Measurements from ENCODE around the gene MPZL3. TPM values are rescaled to one million over a fixed set of nuclear protein-coding genes. Genes with fewer than 3 reads are reported as not detected.

The MPZL3 gene
- total RNA-seq, 1 experiment from 2014 or later, result 8.7 TPM

- Histone ChIP-seq H3K9me3 (ENCODE audit: control insufficient read depth in 1 of 2, insufficient read depth in 1 of 2, low read depth in 1 of 2, low read length in 2 of 2) (no peaks in the 10 kb centered on the region), H3K4me2 (ENCODE audit: low read length) (no peak overlapping the region), H3K4me3 (replicated peaks in 1 of 2; ENCODE audit: low read depth in 1 of 2, low read length in 2 of 2) (no peak overlapping the region), H4K20me1 (ENCODE audit: insufficient read depth) (no peaks in the 10 kb centered on the region), H3K9me2 (ENCODE audit: insufficient read depth) (no peaks in the 10 kb centered on the region), H3K79me2 (ENCODE audit: insufficient read depth, low read length) (no peaks in the 10 kb centered on the region), H3K36me3 (ENCODE audit: control insufficient read depth in 1 of 2, insufficient read depth in 2 of 2, low read length in 2 of 2) (no peaks in the 10 kb centered on the region), H3K27ac (ENCODE audit: low read depth, low read length) (no peak overlapping the region), H3K9ac (ENCODE audit: low read length) (no peak overlapping the region), H3K27me3 (ENCODE audit: insufficient read depth, low read length) (no peaks in the 10 kb centered on the region), H2AFZ (ENCODE audit: low read depth, low read length, poor library complexity, severe bottlenecking) (no peak overlapping the region), H3K4me1 (ENCODE audit: control insufficient read depth in 1 of 2, insufficient read depth in 2 of 2, low read length in 2 of 2) (peaks cover 0 to 14% of the 10 kb centered on the region in 2 experiments; a peak in 2 of 4 replicates)
- no TSS peak for BruUV-seq (replicated peaks)
- ChIA-PET POLR2A (no interaction called here), CTCF (no interaction called here), RAD21 (ENCODE audit: low non-redundant PET in 1 of 2, low total read pairs in 2 of 2, uncharacterized antibody in 2 of 2, unreplicated experiment in 2 of 2) (no interaction called here)
- DNase-seq (ENCODE audit: low read depth, low spot score) (no peak), ATAC-seq (no peak)
- TF ChIP-seq JUND (IDR thresholded peaks at IDR 0.05) (no peak), SP1 (IDR thresholded peaks at IDR 0.05; ENCODE audit: low read depth) (no peak), EZH2phosphoT487 (IDR thresholded peaks at IDR 0.05; ENCODE audit: borderline replicate concordance) (no peak), ZFX (IDR thresholded peaks at IDR 0.05) (no peak), EZH2 (IDR thresholded peaks at IDR 0.05) (no peak), ZBTB33 (IDR thresholded peaks at IDR 0.05; ENCODE audit: extremely low read depth, insufficient replicate concordance, low read length) (no peak), POLR2AphosphoS5 (IDR thresholded peaks at IDR 0.05; ENCODE audit: low read depth, low read length) (no peak), POLR2A (IDR thresholded peaks at IDR 0.05; ENCODE audit: borderline replicate concordance, extremely low read depth, insufficient read depth, insufficient read length) (no peak)
- intact Hi-C loops (cut with micrococcal nuclease), result loop anchor here (2.0 kb wide), 1 partner anchor 59 kb away; no protein-coding TSS in a partner anchor
Measured at GRCh38 chr11:118294053-118294452, 41.9 kb upstream of the MPZL3 start.
